NCI-H1436 (cell line): ENCODE data around the gene MEGF6.
"Not testable (repeated sequence)": the region's sequence is repeated elsewhere in the genome, so short reads cannot be mapped to it uniquely, and the experiment has no call there.

Source experiments
- DNase-seq: peaks from one replicate; lab custom pipeline; 2025; lab: John Stamatoyannopoulos, UW

Gene MEGF6

DNA sequence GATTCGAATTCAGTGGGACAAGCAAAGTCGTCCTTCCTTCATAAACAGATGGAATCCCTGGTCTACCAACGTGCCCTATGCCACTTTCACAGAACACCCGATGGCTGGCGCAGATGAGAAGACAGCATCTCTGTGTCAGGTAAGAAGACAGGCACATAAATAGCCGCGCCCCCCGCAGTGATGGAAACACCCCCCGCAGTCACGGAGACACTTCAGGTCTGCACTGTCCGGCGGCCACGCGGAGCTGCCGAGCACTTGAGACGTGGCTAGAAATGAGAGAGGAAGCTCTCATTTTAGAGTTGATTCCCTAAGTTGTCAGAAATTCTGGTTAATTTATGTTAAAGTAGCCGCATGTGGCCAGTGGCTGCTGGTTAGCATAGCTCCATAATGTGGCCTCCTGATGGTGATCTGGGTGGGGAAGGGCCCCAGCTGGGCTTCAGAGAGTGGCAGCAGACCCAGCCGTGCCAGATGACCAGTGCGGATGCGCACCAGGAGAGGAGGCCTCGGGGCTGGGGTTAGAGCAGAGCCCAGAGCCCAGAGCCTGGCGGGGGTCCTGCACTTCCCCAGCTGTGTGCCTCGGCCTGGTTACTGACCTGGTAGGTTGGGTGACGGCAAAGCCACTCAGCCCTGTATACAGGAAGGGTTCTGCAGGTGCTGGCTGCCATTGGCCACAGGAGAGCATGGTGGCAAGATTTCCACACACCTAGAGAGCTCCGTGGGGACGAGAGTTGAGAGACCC, 16.4 kb upstream of the MEGF6 start:
- DNase-seq, result no peak

DNA sequence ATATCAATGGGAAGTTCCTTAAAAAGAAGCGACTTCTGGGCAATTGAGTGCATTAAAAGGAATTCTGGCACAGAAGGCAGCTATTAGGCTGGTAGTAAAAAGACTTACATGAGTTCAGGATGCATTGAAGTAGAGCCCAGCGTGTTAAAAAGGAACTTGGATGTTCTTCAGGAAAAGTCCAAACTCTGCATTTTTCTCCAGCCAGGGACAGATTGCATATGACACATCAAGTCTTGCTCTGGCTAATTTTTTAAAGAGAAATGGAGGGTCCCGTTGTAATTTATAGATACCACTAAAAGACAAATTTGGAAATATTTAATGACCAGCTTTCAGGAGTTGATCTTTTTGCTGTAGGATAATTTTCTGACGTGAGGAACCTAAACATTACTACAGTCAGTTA, 14.7 kb upstream of the MEGF6 start:
- DNase-seq, result no peak

DNA sequence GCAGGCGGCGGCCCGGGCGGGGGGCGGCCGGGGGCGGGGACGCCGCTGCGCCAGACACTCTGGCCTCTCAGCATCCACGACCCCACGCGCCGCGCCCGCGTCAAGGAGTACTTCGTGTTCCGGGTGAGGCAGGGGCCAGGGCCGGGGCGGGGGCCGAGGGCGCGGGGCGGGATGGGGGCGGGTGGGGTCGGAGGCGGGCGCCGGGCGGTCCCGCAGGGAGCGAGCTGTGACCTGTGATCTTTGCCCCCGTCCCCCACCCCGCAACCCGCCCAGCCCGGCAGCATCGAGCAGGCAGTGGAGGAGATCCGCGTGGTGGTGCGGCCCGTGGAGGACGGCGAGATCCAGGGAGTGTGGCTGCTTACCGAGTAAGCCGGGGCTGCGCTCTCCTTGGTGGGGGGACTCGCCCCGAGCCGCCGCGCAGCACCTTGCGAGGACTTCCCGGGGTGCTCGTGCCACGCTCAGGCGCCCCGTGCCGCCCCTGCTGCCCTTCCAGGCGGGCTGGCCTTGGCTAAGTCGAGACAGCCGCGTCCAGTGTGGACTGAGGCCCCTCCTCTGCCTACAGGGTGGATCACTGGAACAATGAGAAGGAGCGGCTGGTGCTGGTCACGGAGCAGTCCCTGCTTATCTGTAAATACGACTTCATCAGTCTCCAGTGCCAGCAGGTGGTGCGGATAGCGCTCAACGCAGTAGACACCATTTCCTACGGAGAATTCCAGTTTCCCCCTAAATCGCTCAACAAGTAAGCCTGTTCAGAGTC, 14.0 kb upstream of the MEGF6 start:
- DNase-seq, result no peak

DNA sequence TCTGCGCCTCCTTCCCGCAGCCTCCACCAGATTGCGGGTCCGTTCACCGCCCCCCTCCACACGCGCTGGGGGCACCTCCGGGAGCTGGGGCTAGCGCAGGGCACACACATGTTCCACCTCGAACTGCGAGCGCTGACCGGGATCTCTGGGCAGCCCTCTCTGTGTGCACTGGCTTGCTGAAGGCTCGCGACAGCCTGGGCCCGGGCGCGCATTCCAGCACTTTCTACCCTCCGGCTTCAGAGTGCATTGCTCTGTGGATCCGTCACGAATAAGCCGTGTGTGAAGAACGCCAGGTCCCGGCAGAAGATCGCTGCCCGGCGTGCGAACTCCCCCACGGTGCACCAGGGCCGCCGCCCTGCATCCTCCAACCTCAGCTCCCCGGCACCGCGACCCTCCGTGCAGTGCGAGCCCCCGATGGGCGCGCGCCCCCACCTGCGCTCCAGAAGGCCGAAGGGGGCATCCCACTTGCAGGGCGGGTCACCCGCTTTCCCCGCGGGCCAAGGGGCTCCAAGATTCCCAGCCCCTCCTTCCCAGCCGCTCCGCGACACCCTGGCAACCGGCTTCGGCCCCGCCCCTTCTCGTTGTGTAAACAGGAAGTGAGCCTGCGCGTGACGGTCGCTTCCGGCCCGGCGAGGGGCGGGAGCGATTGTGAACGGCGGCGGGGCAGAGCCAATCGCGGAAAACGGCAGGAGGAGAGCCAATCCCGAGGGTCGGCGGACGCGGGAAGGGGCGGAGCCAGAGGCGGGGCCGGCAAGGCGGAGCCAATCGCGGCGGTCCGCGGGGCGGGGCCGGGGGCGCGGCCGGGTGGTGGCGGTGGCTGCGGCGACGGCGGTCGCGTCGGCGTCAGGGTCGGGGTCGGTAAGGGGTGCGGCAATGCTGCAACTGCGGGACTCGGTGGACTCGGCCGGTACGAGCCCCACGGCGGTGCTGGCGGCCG, 13.2 kb upstream of the MEGF6 start, which contains the start of gene TPRG1L:
Gene TPRG1L, plus strand, starts transcription at position 816 of the 937 bp plus-strand sequence. Its CDS starts 58 bp downstream, at position 874.
- DNase-seq, result peak; percentile 96

DNA sequence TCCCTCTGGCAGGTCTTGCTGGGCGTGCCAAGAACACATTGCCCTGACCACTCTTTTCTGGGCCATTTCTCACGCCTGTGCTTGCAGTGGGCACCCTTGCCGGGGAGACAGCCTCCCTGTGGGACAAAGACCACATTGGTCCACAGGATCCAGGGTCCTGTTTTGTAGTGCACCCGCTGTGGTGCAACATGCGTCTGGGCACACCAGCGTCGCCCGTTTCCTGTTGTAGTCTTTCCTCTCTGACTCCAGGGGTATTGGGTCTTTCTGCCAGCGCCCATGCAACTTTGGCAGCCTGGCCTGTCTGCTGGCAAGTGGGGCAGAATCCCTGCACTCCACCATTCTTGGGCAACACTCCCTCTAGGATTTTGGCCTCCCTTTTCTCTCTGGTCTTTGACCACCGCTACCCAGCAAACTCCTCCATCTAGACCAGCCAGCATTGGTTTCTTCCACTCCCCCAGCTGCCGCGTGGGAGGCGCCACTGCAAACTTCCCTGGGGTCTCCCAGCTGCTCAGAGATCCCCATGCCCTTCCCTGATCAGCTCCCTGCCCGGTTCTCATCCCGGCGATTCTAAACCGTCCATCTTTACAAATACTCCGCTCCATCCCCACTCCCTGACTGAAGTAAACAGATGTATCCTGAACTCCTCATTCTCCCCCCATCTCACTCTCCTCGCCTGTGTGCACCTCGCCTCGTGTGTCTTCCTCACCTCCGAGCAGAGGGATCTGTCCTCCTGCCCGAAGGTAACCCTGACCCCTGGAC, 12.3 kb upstream of the MEGF6 start:
- no peak for DNase-seq

DNA sequence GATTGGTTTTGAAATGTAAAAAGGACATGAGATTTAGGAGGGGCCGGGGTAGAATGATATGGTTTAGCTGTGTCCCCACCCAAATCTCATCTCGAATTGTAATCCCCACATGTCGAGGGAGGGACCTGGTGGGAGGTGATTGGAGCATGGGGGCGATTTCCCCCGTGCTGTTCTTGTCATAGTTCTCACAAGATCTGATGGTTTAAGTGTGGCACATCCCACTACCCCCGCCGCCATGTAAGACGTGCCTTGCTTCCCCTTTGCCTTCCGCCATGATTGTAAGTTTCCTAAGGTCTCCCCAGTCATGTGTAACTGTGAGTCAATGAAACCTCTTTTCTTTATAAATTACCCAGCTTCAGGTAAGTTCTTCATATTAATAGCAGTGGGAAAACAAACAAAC, 10.8 kb upstream of the MEGF6 start:
- not testable (repeated sequence) for DNase-seq

DNA sequence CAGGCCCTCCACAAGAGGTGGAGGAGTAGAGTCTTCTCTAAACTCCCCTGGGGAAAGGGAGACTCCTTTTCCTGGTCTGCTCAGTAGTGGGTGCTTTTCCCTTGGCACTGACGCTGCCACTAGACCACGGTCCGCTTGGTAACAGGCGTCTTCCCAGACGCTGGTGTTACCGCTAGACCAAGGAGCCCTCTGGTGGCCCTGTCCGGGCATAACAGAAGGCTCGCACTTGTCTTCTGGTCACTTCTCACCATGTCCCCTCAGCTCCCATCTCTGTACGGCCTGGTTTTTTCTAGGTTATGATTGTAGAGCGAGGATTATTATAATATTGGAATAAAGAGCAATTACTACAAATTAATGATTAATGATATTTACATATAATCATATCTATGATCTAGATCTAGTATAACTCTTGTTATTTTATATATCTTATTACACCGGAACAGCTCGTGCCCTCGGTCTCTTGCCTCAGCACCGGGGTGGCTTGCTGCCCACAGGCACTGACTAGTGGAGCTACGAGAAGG, 9.9 kb upstream of the MEGF6 start:
- DNase-seq, result not testable (repeated sequence)

DNA sequence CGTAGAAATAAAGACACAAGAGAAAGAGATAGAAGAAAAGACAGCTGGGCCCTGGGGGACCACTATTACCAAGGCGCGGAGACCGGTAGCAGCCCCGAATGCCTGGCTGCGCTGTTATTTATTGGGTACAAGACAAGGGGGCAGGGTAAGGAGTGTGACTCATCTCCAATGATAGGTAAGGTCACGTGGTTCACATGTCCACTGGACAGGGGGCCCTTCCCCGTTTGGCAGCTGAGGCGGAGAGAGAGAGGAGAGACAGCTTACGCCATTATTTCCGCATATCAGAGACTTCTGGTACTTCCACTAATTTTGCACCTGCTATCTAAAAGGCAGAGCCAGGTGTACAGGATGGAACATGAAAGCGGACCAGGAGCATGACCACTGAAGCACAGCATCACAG, 9.4 kb upstream of the MEGF6 start:
- no peak for DNase-seq

DNA sequence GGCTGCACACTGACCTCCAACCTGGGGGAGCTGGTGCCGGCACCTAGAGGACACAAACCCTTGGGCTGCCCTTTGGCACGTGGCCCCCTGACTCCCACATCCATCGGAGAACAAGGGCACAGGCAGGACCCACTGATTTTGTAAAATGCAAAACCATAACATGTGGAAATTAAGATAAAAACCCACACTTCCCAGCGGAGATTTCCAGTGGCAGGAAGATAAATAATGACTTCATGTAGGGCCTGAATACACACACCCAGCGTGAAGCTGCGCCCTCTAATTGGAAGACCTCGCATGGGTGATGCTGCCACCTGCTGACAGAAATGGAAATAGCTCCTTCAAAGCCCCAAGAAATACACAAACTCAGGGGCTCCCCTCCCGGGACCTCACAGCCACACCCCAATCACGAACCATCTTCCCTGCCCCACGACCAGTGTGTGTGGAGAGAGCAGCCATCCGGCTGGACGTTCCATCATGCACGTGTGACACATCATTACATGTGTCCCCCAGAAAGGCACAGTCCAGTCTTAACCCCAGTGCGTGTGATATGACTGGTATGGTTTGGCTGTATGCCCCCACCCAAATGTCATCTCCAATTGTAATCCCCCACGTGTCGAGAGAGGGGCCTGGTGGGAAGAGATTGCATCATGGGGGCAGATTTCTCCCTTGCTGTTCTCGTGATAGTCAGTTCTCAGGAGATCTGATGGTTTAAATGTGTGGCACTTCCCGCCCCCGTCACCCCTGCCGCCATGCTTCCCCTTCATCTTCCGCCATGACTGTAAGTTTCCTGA, 7.8 kb upstream of the MEGF6 start:
- DNase-seq, result peak; percentile 75

DNA sequence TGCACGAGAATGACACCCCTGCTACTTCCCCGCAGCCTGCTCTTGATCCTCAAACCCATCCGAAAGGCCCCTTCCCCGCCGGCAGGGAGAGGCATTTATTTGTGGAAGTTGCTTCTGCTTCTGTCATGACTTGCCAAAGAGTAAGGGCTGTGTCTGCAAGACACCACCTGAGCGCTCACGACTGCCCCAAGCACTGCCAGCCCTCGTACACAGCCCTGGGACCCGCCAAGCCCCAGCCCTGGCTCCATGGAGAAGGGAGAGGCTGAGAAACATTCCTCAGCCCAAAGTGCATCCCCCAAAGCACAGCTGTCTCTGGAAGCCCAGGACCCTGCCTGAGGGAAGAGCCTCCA, 7.2 kb upstream of the MEGF6 start:
- DNase-seq, result no peak

DNA sequence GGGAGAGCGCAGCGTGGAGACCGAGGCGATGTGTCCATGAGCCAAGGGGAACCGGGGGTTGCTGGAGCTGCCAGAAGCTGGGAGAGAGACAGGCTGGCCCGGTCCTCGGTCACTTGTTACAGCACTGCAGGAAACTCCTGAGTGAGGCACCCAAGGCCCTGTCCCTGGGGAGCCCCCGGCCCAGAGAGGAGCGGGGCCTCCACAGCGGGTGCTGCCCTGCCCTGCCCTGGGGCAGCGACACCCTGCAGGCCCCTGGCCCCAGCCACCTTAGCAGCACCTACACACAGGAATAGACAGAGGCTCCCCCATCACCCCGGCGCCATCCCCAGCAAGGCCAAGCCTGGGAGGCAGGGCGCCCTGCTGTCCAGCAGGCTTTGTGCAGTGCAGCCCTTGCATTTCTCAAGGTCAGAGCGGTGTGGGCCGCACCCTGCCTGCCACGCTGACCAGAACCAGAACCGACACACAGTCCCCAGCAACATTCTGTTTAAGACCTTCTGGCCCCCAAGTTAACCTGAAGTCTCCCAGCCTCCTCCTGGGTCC, 6.6 kb upstream of the MEGF6 start:
- DNase-seq, result no peak

DNA sequence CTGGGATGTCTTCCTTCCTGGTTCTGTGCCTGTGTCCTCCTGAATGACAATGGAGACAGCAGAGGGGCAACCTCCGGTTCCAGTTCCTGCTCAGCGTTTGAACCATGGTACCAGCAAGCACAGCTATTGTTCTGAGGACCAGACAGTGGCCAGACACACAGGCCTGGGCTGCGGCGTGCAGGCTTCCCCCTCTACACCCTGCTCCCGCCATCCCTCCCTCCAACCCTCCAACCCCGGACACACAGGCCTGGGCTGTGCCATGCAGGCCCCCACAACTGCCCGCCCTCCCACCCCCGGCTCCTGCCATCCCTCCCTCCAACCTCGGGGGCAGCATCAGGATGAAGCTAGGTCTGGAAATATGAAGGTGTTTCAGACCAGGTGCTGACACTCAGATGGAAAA, 5.6 kb upstream of the MEGF6 start:
- no peak for DNase-seq

DNA sequence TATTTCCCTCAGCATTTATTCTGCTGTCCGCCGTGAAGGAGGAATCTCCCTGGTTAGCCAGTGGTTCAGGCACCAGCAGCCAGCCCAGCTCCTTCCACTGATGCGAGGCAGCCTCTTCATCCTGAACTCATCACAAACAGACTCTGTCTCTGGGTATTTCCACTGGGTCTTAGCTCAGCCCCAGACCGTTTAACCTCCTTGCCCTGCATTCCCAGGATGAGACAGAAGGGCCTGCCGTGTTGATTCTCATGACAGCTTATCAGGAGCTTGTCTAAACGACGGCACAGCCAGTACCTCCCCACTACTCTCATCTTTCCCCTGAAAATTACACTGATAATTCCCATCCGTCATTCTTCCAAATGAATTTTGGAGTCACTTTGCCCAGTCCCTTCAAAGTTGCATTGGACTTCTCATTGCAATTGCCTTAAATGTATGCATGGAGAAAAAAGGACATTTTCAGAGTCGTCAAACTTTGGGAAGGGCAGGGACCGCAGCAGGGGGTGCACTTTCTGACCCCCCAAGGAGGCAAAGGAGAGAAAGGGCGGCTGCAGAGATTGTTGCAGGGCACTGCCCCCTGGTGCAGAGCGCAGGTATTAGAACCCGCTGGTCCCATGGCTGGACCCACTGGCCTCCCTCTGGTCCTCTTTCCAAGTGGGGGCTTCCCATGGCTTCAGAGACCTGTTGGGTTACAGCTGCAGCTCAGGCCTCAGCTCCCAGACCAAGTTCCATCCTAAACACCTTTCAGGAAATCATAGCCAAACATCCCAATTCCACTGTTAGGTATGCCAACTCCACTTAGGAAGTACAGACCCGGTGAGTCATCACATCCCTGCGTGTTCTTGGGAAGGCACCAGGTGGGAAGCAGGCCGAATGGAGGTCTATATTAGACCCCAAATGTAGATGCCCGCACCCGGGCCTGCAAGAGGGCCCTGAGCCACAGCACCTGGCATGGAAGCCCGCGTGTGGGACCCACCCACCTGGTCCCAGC, 3.7 kb upstream of the MEGF6 start:
- DNase-seq, result no peak

DNA sequence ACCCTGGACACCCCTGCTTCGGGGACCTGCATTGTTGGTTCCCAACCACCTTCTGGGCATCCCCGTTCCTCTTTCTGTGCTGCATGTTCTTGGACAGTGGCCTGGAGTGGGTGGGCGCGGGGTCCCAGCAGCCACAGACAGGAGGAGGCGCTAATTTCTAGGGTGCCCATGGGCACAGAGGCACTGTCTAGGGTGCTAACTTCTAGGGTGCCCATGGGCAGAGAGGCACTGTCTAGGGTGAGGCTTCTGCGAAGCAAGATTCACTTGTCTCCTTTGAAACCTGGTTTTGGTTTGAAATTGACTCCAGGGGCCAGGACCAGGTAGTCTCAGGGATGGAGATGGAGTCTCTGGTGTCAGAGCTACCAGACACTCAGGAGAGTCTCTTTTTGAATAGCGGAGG, 815 bp upstream of the MEGF6 start:
- no peak for DNase-seq

DNA sequence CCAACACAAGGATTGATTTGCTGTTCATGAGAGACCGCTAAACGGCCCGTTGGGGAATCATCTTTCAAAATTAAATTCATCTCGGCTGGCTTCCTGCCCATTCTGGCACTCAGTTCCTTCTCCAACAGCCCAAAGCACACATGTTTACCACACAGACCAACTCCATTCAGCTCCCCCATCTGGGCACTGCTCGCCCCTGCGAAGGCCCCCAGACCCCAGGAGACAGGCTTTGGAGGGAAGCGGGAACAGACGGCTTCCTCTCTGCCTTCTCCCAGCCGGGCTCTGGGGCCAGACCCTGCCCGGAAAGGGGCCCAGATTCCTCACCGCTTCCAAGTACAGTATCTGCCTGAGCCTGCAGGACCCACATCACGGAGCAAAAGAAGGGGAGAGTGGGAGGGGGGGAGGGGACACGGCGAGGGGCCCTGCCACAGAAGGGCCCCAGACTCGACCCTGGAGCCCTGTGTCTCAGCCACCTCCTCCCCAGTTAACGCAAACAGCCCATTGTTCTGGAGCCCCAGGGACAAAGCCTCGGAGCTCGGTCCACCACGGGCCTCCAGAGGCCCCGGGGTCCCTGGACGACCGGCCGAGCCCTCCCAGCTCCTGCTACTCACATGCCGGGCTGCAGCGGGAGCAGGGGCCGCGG, 660 bp downstream of the MEGF6 start:
- DNase-seq, result peak; percentile 68

DNA sequence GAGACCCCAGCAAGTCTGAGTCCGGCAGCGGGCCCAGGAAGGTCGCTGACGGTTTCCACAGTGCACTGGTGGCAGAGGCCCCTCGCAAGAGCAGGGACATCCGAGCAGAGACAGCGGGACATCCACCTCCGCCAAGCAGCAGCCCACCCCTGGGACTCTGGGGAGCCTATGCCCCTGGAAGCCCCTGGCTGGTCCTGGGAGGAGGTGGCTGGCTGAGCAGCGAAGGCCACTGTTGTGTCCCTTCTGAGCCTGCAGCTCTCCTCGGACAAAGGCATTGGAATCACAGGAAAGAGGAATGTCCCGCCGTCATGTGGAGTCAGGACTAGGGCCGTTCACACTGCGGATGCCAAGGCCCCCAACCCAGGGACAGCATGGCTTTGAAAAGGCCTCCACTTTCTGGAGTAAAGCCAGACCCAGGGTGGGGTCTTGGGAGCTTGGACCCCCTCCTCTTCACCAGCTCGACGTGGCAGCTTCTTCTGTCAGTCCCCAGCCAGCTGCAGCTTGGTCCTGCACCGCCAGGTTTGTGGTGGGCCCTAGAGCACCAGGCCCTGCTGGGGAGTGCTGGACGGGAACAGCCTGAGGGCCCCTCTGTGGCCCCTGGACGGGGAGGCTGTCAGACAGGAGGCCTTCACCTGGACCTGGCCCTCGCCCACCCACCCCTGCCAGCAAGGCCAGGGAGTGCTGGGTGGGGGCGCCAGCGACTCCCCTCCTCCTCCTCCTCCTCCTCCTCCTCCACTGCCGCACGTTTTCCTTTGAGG, 1.4 kb downstream of the MEGF6 start:
- DNase-seq, result no peak

DNA sequence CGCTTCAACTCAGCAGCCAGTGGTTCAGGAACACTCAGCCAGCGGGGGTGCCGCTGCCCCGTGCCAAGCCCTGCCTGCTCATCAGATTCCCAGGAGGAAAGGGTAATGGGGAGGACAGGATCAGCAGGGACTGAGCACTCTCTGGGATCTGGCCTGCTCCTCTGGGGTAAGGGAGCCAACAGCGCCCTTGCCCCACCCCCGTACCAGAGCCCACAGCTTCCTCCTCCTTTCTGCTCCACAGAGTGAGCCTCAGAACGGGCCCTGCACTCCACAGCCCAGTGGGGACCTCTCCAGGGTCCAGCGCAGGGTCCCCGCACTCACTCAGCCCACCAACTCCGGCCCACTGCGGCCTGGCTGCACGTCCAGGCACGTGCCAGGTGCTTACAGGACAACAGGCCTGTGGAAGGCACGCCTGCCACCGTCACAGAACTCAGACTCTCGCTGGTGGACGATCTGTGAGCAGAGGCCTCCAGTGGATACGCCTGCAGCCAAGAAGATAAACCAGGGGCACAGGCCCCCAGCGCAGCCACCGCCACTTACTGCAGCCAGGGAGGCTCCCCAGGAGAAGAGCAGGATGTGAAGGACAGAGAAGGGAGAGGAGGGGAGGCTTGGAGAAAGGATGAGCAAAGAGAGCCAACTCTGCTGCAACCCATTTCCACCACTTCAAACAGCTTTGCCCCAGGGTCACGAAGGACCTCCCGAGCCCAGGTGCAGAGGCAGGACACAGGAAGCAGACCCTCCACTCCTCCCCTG, 2.1 kb downstream of the MEGF6 start:
- no peak for DNase-seq
